Body of pancreas (tissue), 4 donors: ENCODE data around the gene PCSK5.

ENCODE experiments used
- POLR2A ChIP-seq, 3 donors: fragments of 450-650 bp; IDR thresholded peaks; one replicate each; pipeline ENCODE4 v1.6.1; 2016; ENCODE audit warnings: antibody characterized with exemption in 3 of 3, mild to moderate bottlenecking in 2 of 3
- TF ChIP-seq, protein P1 (sequence below), 7 experiments: fragments of 450-650 bp in 4 of 7; fragments of 200-600 bp in 3 of 7; sonication (generic) in 3 of 7; IDR thresholded peaks; one replicate each; pipeline ENCODE4 v1.5.1; 2016 to 2019; ENCODE audit warnings: antibody characterized with exemption in 7 of 7

GRCh38 chr9:75911390-75911789 lies 20.9 kb downstream of the PCSK5 start:
- TF ChIP-seq, protein P1, sequence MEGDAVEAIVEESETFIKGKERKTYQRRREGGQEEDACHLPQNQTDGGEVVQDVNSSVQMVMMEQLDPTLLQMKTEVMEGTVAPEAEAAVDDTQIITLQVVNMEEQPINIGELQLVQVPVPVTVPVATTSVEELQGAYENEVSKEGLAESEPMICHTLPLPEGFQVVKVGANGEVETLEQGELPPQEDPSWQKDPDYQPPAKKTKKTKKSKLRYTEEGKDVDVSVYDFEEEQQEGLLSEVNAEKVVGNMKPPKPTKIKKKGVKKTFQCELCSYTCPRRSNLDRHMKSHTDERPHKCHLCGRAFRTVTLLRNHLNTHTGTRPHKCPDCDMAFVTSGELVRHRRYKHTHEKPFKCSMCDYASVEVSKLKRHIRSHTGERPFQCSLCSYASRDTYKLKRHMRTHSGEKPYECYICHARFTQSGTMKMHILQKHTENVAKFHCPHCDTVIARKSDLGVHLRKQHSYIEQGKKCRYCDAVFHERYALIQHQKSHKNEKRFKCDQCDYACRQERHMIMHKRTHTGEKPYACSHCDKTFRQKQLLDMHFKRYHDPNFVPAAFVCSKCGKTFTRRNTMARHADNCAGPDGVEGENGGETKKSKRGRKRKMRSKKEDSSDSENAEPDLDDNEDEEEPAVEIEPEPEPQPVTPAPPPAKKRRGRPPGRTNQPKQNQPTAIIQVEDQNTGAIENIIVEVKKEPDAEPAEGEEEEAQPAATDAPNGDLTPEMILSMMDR (IDR thresholded peaks at IDR 0.05) = no peak
- no peak for TF ChIP-seq POLR2A (IDR thresholded peaks at IDR 0.05)
